Stimulated activated CD8-positive, alpha-beta memory T cell treated with anti-CD3 and anti-CD28 coated beads, Interleukin-4, amount 100 ng/mL, for 1 hour (primary cell): ENCODE measurements around the gene NRXN2.

Experiments
- DNase-seq, 2 donors: peaks; one replicate each; pipeline ENCODE4 v3.0.0-alpha.2; 2020; ENCODE audit warnings: low read depth in 2 of 2, low spot score in 1 of 2

NRXN2 gene

GRCh38 chr11:64594159-64594939 is 128.6 kb downstream of the NRXN2 start:
- DNase-seq: no peak

- no peak for DNase-seq
Measured at GRCh38 chr11:64593156-64594105, 129.6 kb downstream of the NRXN2 start.

- DNase-seq: no peak
Measured at GRCh38 chr11:64592656-64593055, 130.3 kb downstream of the NRXN2 start.

- DNase-seq: no peak
Measured at GRCh38 chr11:64592234-64592615, 130.8 kb downstream of the NRXN2 start.

- no peak for DNase-seq
Measured at GRCh38 chr11:64591257-64592233, 131.5 kb downstream of the NRXN2 start.

- no peak for DNase-seq
Measured at GRCh38 chr11:64590763-64591221, 132.2 kb downstream of the NRXN2 start, which contains the start of gene SLC22A12. Gene SLC22A12 (plus strand): TSS chr11:64591220. CDS start chr11:64591557, 337 bp downstream.

- no peak for DNase-seq
Measured at GRCh38 chr11:64588701-64589100, 134.3 kb downstream of the NRXN2 start.

GRCh38 chr11:64586366-64586765 is 136.6 kb downstream of the NRXN2 start:
- DNase-seq: no peak

GRCh38 chr11:64585150-64585549 is 137.8 kb downstream of the NRXN2 start:
- DNase-seq: no peak

GRCh38 chr11:64583296-64584262 is 139.4 kb downstream of the NRXN2 start:
- DNase-seq: no peak

GRCh38 chr11:64582885-64583284 is 140.1 kb downstream of the NRXN2 start:
- no peak for DNase-seq

- no peak for DNase-seq
Measured at GRCh38 chr11:64581057-64581523, 141.9 kb downstream of the NRXN2 start.

GRCh38 chr11:64580412-64580811 is 142.6 kb downstream of the NRXN2 start:
- no peak for DNase-seq

GRCh38 chr11:64577202-64577601 is 145.8 kb downstream of the NRXN2 start:
- no peak for DNase-seq

GRCh38 chr11:64572143-64572542 is 150.9 kb downstream of the NRXN2 start:
- no peak for DNase-seq

- DNase-seq: no peak
Measured at GRCh38 chr11:64571410-64572091, 151.4 kb downstream of the NRXN2 start.

- DNase-seq: no peak
Measured at GRCh38 chr11:64571050-64571409, 152.0 kb downstream of the NRXN2 start.

GRCh38 chr11:64570341-64570740 is 152.7 kb downstream of the NRXN2 start:
- no peak for DNase-seq
